Neural crest cell (in vitro differentiated cells): ENCODE measurements around the gene DLEC1. TPM values are rescaled to one million over a fixed set of nuclear protein-coding genes. Genes with fewer than 3 reads are reported as not detected.
A peak's percentile ranks its signal among the peaks of the same experiment; 100 is the strongest.

Source experiments
- DNase-seq: peaks from one replicate; pipeline ENCODE4 v3.0.0; 2021; ENCODE audit warnings: low read depth, mixed read lengths, low spot score
- H3K27ac Mint-ChIP-seq: one replicate; pipeline ENCODE4 v1.8.0; 2021; ENCODE audit warnings: mild to moderate bottlenecking, mixed read lengths; ENCODE audit not compliant: unreplicated experiment
- H3K27me3 Mint-ChIP-seq: 2 replicates; pipeline ENCODE4 v1.8.0; 2021; ENCODE audit warnings: low read depth, mild to moderate bottlenecking, mixed read lengths
- H3K36me3 Mint-ChIP-seq: 2 replicates; pipeline ENCODE4 v1.8.0; 2021; ENCODE audit warnings: low read depth, mild to moderate bottlenecking, mixed read lengths
- H3K4me1 Mint-ChIP-seq: 2 replicates; pipeline ENCODE4 v1.8.0; 2021; ENCODE audit warnings: mixed read lengths
- H3K4me3 Mint-ChIP-seq: one replicate; pipeline ENCODE4 v1.8.0; 2021; ENCODE audit warnings: mild to moderate bottlenecking, mixed read lengths
- H3K9me3 Mint-ChIP-seq: 2 replicates; pipeline ENCODE4 v1.8.0; 2021; ENCODE audit warnings: mixed read lengths
- CTCF ChIP-seq: fragments of 200-600 bp; sonication (generic); conservative IDR thresholded peaks from 2 replicates; pipeline ENCODE4 v1.5.0; 2021; ENCODE audit warnings: antibody characterized with exemption, mild to moderate bottlenecking
- total RNA-seq: library from RNA; stranded (reverse); gene quantifications from 2 replicates; pipeline ENCODE4 v1.2.1, GENCODE V29; 2021

DLEC1 gene
- total RNA-seq, 1 donor from 2014 or later: 1.3 TPM

- peak; percentile 30 for DNase-seq
- Mint-ChIP-seq H3K27ac (no peak overlapping the region), H3K9me3 (no peaks in the 10 kb centered on the region), H3K36me3 (no peaks in the 10 kb centered on the region), H3K4me1 (peaks cover 29% of the 10 kb centered on the region), H3K4me3 (peak overlapping the region; percentile 95), H3K27me3 (peaks cover 17% of the 10 kb centered on the region)
- TF ChIP-seq CTCF: no peak
These were observed 10.2 kb upstream of the DLEC1 start for GRCh38 chr3:38028621-38029361.

GRCh38 chr3:38029400-38030125, 9.4 kb upstream of the DLEC1 start, which contains the start of gene PLCD1:
Gene PLCD1 (minus strand): TSS chr3:38029642. CDS start chr3:38029539, 103 bp downstream.
- Mint-ChIP-seq H3K27ac (no peak within 1 kb of the TSS), H3K4me1 (peaks cover 24% of the 10 kb centered on the region), H3K36me3 (no peaks in the 10 kb centered on the region), H3K27me3 (peaks cover 17% of the 10 kb centered on the region), H3K9me3 (no peaks in the 10 kb centered on the region), H3K4me3 (peak within 1 kb of the TSS; percentile 95)
- peak; percentile 65 for DNase-seq
- no peak for TF ChIP-seq CTCF

- no peak for TF ChIP-seq CTCF
- H3K9me3 Mint-ChIP-seq: no peaks in the 10 kb centered on the region
- H3K4me3 Mint-ChIP-seq: peak overlapping the region; percentile 91
- H3K4me1 Mint-ChIP-seq: peaks cover 16% of the 10 kb centered on the region
- H3K27ac Mint-ChIP-seq: no peak overlapping the region
- H3K27me3 Mint-ChIP-seq: peaks cover 17% of the 10 kb centered on the region
- DNase-seq: no peak
- H3K36me3 Mint-ChIP-seq: no peaks in the 10 kb centered on the region
These were observed 8.6 kb upstream of the DLEC1 start for GRCh38 chr3:38030126-38031021.

- no peaks in the 10 kb centered on the region for H3K36me3 Mint-ChIP-seq
- no peak for TF ChIP-seq CTCF
- H3K4me3 Mint-ChIP-seq: peak overlapping the region; percentile 91
- peaks cover 10% of the 10 kb centered on the region for H3K4me1 Mint-ChIP-seq
- H3K27ac Mint-ChIP-seq: no peak overlapping the region
- DNase-seq: no peak
- H3K9me3 Mint-ChIP-seq: no peaks in the 10 kb centered on the region
- peaks cover 17% of the 10 kb centered on the region for H3K27me3 Mint-ChIP-seq
These were observed 7.7 kb upstream of the DLEC1 start for GRCh38 chr3:38031022-38031994.
